ENCODE results near the gene TRAF5.
"Not testable (repeated sequence)": the region's sequence is repeated elsewhere in the genome, so short reads cannot be mapped to it uniquely, and the experiment has no call there.

DNA sequence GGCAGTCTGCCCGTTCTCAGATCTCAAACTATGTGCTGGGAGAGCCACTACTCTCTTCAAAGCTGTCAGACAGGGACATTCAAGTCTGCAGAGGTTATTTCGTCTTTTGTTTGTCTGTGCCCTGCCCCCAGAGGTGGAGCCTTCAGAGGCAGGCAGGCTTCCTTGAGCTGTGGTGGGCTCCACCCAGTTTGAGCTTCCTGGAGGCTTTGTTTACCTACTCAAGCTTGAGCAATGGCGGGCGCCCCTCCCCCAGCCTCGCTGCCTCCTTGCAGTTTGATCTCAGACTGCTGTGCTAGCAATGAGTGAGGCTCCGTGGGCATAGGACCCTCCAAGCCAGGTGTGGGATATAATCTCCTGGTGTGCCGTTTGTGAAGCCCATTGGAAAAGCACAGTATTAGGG is 81.1 kb downstream of the TRAF5 start:
- TF ChIP-seq POLR2AphosphoS5, POLR2A, EP300 (IDR thresholded peaks at IDR 0.05): not testable (repeated sequence)
- TF ChIP-seq, protein P1, sequence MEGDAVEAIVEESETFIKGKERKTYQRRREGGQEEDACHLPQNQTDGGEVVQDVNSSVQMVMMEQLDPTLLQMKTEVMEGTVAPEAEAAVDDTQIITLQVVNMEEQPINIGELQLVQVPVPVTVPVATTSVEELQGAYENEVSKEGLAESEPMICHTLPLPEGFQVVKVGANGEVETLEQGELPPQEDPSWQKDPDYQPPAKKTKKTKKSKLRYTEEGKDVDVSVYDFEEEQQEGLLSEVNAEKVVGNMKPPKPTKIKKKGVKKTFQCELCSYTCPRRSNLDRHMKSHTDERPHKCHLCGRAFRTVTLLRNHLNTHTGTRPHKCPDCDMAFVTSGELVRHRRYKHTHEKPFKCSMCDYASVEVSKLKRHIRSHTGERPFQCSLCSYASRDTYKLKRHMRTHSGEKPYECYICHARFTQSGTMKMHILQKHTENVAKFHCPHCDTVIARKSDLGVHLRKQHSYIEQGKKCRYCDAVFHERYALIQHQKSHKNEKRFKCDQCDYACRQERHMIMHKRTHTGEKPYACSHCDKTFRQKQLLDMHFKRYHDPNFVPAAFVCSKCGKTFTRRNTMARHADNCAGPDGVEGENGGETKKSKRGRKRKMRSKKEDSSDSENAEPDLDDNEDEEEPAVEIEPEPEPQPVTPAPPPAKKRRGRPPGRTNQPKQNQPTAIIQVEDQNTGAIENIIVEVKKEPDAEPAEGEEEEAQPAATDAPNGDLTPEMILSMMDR (IDR thresholded peaks at IDR 0.05), result not testable (repeated sequence)
